OCI-M2 (cell line): ENCODE data around the gene SPATS2L.

Experiments used
- DNase-seq: peaks from one replicate; lab custom pipeline; 2025; ENCODE audit not compliant: unreplicated experiment; lab: John Stamatoyannopoulos, UW

The SPATS2L gene

DNA sequence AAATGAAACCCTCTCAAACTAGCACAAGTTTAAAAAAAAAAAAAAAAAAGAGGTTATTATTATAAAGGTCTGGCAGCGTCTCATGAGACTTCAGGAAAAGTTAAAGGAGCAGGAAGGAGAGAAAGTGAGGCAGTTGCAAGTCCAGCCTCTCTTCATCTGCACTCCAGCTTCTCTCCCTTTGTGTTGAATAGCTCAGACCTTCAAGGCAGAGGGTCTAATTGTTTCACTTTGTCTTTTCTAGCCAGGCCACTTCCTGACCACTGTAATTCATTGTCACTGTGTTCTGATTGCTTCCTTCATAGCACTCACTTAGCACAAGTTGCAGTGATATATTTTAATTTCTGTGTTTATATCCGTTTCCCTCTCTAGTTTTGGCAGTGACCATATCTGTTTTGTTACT is 99.9 kb downstream of the SPATS2L start:
- no peak for DNase-seq

DNA sequence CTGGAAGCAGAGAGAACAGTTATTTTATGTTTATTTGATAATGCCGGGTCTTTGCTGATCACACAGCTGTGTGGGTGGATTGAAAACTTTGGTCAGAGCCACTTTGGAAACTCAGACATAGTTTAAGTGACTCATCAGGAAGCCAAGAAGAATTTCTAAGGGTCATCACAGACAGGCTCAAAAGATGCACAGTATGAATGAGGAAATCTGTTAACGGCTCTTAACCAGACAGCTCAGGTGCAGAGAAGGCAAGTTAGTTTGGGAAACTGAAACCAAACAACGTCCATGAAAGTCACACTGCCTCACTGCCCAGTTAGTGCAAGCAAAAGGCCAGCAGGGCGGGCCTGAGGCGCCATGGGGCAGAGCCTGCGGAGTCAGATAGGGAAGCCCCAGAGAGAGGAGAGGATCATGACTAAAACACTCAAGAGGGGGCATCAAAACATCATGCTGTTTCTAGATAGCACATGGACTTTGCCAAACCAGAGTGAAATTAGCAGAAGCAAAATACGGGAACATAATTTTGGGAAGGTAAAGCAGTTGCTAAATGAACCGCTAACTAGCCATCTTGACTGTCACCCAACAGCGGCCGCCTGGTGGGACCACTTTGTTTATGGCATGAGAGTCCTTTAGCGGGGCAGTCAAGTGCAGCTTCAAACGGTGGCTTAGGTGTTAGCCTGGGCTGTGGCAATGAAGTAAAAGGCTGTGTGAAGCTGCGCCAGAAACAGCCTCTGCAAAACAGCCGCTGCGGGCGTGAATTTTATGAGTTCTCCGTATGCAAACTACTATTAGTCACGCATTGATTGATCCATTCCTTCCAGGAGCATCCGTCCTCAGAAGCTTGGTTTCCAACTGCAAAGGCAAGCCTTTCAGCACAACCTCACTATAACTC is 102.2 kb downstream of the SPATS2L start:
- DNase-seq = no peak

DNA sequence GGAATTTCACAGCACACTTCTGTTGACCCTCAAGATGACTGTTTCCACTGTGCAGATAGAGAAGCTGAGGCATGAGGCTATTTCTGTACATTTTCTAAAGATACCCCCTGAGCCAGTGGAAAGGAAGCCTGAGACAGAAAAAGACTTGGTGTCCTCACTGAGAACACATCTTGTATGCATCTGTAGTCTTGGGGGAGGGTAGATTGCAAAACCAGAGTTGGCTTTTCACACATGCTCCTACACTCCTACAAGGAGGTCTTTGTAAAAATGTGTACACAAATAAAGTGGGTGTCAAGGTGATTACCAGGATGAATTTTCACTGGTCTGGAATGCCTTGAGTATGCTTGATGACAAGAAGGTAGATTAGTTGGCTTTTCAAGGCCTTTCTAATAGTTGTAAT is 105.3 kb downstream of the SPATS2L start:
- no peak for DNase-seq

DNA sequence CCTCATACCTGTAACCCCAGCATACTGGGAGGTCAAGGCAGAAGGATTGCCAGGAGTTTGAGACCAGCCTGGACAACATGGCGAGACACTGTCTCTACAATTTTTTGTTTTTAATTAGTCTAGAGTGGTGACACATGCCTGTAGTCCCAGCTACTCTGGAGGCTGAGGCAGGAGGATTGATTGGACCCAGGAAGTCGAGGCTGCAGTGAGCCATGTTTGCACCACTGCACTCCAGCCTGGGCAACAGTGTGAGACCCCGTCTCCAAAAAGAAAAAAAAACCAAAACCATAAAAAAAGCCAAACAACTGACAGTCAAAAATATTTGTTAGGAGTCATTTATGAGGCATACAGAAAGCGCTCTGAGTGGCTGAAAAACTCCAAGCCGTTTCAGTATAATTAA is 107.9 kb downstream of the SPATS2L start:
- no peak for DNase-seq

DNA sequence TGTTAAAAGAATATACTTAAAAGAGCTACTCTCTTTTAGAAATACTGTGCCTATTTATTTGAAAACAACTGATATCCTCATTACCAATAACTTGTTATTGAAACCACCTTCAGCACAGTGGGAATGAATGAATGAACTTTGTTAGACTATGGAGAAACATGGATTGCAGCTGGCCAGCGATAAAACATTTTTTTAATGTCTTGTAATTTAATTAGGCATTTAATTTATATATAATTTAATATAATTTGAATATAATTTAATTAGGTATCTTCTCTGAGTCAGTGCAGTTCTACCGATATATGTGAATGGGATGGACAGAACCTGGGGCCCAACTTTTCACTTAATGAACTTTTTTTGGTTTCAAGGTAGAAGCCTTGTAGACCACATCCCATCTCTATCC is 109.0 kb downstream of the SPATS2L start:
- no peak for DNase-seq

DNA sequence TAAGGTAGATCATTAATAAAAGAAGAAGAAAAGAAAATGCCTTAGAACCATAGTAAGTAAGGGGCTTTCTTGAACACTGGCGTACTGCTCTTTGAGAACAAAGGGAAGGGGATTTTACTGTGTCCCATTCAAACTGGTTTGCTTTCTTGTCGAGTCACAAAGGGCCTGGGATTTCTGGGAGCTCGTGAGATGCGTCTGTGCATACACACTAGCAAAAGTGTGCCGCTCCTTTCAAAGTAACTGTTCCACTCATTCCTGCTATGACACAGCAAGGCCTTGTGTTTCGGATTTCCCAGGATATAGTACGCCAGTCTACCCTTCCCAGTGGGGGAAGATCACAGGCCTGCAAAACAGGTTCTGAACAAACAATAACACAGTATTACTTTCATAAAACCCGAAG is 110.4 kb downstream of the SPATS2L start:
- no peak for DNase-seq

DNA sequence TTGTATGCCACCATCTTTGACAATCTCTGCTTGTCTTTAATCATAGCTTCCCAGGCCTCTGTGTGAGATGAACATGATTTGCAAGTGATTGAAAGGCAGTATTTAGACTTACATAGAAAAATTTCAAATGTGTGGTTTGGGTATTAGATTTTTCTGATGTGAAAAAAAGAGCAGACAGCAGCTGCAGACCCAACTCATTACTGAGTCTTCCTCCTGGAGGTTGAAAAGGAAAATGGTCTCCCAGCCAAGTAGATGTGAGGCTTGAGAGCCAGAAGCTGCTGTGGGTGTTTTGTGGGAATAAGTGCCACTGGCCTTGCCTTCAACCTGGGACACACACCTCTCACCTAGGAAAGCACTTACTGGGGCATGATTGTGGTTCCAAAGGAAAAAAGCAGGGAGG is 110.9 kb downstream of the SPATS2L start:
- no peak for DNase-seq

DNA sequence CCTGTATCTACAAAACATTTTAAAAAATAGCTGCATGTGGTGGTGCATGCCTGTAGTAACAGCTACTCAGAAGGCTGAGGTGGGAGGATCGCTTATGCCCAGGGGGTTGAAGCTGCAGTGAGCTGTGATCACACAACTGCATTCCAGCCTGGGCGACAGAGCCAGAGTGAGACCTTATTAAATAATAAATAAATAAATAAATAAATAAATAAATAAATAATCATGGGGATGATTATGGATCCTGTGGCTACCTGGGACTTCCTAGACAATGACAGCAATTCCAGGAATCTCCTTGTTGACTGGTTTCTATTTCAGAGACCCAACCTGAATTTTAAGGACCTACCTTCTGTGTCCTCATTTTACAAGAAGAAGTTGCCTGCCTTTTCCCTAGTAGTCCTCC is 111.9 kb downstream of the SPATS2L start:
- no peak for DNase-seq

DNA sequence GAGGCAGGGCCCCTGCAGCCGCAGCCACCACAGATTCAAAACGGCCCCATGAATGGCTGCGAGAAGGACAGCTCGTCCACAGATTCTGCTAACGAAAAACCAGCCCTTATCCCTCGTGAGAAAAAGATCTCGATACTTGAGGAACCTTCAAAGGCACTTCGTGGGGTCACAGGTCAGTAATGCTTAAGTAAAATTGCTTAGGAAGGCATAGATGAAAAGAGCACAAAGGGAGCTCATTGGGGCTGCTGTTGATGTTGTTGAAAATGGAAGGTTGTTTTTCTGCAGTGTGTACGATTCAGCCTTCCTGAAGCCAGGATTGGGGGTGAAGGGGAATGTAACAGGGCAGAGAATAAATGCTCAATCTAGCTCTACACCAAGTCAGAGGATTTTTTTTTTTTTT is 112.8 kb downstream of the SPATS2L start:
- no peak for DNase-seq

DNA sequence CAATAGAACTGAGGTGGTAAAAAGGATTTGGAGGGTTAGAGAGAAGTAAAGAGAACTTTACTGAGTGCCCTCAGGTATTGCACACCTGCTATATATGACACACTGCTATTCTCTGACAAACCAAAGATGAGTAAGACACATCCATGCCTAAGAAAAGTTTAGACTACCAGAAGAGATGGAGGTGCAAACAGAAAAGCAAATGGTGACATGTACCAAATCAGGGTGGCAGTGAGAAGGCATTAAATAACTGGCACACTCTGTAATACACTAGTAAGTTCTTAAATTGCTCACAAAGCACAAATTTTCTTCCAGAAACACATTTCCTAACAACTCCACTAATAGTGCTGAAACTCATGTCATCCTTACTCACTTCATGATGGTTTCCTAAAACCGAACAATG is 114.8 kb downstream of the SPATS2L start:
- DNase-seq = no peak

DNA sequence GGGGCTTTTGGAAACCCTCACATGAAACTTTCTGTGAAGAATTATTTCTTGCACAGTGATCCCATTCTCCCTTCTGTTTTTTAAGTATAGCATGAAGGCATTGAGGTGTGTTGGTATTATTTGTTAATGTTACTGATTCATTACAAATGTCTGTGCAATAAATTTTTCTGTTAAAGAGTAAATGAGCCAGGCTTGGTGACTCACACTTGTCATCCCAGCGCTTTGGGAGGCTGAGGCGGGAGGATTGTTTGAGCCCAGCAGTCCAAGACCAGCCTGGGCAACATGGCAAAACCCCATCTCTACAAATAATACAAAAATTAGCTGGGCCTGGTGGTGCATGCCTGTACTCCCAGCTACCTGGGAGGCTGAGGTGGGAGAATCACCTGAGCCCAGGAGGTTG is 115.6 kb downstream of the SPATS2L start:
- DNase-seq = no peak

DNA sequence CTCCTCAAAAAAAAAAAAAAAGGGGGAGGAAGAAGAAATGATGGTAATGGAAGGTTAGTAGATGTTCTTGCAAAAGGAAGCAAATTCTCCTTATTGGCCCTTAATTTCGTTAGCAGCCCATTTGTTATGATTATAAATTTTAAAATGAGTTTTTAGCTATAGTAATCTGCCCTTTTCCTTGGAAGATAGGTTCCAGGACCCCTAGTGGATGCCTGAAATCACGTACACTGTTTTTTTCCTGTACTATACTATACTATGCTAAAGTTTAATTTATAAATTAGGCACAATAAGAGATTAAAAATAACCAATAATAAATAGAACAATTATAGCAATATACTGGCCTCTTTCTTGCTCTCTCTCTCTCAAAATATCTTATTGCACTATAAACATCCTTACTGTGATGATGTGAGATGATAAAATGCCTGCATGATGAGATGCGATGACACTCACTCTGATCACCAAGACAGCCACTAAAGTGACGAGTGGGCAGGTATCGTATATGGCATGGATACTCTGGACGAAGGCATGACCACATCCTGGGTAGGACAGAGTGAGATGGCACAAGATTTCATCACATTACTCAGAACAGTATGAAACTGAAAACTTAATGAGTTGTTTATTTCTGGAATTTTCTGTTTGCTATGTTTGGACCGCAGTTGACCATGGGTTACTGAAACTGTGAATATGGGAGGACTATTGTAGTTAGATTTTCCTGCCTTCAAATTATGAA is 116.2 kb downstream of the SPATS2L start:
- no peak for DNase-seq

DNA sequence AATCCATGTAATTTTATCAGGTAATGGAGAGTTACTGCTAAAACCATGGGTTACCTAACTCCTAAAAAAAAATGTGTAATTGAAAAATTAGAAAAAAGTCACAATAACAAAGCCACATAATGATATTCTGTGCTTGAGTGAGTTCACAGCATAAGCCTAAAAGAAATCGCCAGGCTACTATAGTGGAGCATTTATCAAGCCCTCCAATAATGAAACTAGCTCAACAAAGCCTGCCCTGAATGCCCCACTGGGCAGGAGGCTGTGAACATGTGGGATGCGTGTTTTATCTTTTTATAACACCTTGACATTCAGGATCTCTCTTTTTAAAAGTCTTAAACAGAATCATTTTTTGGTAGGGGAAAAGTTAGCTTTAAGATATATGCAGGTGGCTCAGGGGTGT is 117.0 kb downstream of the SPATS2L start:
- DNase-seq = no peak

DNA sequence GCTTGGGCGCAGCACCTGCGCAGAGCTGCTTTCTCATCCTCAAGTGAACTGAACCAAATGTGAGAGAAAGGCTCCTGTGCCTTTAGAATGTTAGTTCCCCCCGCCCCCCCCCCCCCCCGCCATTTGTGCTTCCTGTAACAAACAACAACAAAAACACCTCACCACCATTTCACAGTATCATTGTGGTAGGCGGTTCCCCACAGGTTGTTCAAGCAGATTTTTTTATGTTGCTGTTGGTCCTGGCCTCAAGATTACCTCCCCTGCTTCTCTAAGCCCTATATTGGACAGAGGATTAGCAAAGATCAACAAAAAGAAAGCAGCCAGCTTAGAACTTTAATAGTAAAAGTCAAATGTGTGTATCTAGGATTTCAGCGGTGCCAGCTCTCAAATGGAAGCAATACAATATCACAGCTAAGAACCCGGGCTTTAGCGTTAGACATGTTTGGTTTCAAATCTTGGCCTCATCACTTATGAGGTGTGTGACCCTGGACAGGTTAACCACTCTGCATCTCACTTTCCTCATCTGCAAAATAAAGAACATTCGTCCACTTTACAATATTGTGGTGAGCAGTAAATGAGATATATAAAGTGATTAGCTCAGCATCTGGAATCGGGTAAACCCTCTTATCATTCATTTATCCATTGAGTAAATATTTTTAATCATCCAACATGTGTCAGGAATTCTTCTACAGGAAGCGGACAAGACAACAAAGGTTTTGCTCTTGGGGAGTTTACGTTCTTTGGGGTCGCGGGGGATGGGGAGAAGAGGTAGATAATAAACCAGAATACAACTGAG is 118.7 kb downstream of the SPATS2L start:
- DNase-seq = no peak

DNA sequence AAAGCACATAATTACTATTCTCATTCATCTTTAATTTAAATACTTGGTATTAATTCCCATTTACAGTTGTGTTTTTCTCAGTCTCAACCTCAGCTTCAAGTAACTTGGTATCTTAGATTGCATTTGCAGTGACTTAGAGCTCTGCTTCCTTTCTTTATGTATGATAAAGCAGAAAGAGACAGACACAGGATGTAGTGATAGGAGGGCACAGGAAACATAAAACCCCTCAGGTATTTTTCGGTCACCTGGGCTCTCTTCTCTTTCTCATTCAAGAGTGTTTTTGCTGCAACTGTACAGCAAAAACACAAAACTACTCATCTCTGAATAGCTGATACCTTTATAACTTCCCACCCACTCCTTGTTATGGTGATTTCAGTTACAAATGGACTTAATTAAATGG is 120.3 kb downstream of the SPATS2L start:
- DNase-seq = no peak

DNA sequence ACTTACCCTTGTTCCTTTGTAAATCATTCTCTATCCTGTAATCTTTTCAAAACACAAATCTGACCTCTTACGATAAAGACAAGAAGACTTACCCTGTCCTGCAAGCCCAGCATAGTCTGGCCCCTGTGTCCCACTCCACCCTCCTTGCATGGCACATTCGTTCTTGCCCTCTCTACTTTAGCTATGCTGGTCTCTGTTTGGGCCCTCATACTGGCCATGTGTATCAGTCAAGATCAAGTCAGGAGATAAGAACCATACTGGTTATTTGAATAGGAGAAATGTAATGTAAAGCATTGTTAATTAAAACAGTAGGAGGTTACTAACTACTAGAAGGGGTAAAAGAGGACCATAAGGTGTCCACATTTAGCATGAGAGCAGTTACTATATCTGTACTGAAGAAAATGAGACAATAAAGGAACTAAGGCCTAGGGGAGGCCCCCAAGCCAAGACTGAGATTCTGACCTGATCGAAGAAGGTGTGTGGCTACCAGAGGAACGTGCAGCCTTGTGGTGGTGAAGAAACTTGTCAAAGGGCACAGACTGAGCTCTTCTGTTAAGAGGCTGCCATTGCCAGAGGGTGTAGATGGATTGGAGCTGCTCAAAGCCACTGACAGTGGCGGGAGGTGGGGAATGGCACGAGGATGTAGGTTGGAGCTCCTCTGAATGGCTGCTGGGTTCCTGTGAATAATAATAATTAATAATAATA is 122.6 kb downstream of the SPATS2L start:
- no peak for DNase-seq

DNA sequence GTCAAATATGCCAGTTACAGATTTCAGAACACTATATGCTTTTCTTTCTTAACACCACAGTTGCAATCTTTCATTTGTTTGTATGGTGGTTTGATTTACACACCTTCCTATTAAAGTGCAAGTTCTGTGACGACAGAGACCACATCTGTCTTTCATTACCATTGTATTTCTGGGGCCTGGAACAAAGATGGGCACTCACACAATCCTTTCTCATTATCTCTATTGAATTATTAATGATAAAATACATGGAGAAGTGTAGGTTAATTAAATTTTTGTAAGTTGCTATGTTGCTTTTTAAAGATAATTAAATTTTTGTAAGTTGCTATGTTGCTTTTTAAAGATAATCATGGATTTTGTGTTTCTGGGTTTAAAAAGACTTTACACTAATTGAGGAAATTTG is 123.5 kb downstream of the SPATS2L start:
- no peak for DNase-seq

DNA sequence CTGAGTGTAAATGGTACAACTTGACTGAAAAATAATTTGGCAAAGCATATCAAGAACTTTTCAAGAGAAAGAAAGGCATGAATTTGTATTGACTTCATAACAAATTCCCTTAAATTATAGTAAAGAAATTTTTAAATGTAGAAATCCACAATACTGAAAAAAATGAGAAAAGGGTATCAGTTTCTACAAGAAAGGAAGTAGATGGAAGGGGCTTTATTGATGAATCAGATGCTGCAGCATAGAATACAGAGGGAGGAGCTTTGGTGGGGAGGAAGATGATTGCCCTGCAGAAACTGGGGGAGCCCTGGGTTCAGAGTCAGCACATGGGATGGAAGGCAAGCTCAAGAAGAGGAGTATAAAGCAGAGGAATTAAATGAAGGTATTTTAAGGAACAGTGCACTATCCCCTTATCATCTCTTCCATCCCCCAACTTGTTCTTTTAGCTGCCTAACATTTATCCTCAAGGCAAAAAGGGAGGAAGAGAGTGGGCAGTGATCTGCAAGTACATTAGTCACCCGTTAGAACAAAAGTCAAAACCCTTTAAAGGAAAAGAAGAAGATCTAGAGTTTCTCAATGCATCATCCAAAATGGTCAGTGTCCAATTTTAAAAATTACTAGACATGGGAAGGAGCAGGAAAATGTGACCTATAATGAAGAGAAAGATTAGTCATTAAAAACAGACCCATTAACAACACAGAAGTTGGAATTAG is 125.7 kb downstream of the SPATS2L start:
- no peak for DNase-seq

DNA sequence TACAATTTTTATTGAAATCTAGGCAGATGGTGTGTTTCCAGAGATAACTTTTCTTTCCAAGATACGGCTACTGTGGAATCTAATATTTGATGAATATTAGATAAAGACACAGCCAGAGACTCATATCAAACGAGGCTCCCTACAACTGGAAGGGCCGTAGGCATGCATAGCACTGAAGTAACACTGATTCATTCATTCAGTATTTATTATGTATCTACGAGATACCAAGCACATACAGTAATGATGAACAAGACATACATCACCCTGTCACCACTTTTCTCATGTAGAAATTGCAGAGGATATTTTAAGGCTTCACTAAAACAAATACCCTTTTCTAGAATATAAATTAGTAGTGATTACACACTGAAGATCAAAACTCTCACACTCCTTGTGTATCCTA is 128.9 kb downstream of the SPATS2L start:
- no peak for DNase-seq

DNA sequence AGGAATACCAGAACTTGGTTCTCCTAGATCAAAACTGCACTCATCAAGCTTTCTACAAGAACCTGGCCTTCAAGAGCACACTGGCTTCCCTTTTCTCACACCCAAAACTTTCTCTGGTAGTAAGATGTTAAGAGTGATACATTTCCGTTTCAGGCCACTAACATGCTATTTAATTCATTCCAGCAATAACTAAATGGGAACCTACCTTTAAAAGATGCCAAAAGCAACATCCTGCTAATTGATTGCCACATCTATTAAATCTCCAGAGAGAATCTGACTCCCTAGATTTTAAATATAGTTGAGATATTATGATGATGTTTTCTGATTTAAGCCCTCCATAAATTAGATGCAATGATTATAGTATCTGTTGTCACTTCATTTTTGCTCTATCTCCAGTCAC is 131.8 kb downstream of the SPATS2L start:
- no peak for DNase-seq
